T-helper 17 cell (primary cell): ENCODE data around the gene TBX2. TPM values are rescaled to one million over a fixed set of nuclear protein-coding genes. Genes with fewer than 3 reads are reported as not detected.

Experiments
- ATAC-seq: fragments of 150-1000 bp; cut with Tn5 transposase; 2 replicates; pipeline ENCODE4 v1.10.0; 2021; ENCODE audit warnings: mild to moderate bottlenecking, moderate library complexity
- DNase-seq, 3 donors: peaks; one replicate each; pipeline versions ENCODE4 v3.0.0 to v3.0.0-alpha.2; 2020 to 2021
- H3K9me3 ChIP-seq: one replicate; pipeline ENCODE4 v1.7.0; 2013; ENCODE audit warnings: low read length, mild to moderate bottlenecking; ENCODE audit not compliant: control insufficient read depth, poor library complexity, severe bottlenecking
- H3K27ac Mint-ChIP-seq: one replicate; pipeline ENCODE4 v1.8.0; 2022; ENCODE audit warnings: mild to moderate bottlenecking, moderate library complexity, mixed read lengths
- H3K27me3 Mint-ChIP-seq: one replicate; pipeline ENCODE4 v1.8.0; 2022; ENCODE audit warnings: mixed read lengths
- H3K36me3 Mint-ChIP-seq: one replicate; pipeline ENCODE4 v1.8.0; 2022; ENCODE audit warnings: low read depth, mixed read lengths
- H3K4me1 Mint-ChIP-seq: one replicate; pipeline ENCODE4 v1.8.0; 2022; ENCODE audit warnings: mild to moderate bottlenecking, mixed read lengths
- H3K4me3 Mint-ChIP-seq: one replicate; pipeline ENCODE4 v1.8.0; 2022; ENCODE audit warnings: mild to moderate bottlenecking, moderate library complexity, mixed read lengths
- total RNA-seq, 4 donors: library from RNA in 2 of 4; stranded (reverse) in 2 of 4; gene quantifications; one replicate each; pipeline ENCODE4 v1.2.3 and lab custom pipeline; 2022 to 2026

TBX2 gene
- total RNA-seq, 2 donors from 2014 or later = 0.50 TPM; not detected in 1

DNA sequence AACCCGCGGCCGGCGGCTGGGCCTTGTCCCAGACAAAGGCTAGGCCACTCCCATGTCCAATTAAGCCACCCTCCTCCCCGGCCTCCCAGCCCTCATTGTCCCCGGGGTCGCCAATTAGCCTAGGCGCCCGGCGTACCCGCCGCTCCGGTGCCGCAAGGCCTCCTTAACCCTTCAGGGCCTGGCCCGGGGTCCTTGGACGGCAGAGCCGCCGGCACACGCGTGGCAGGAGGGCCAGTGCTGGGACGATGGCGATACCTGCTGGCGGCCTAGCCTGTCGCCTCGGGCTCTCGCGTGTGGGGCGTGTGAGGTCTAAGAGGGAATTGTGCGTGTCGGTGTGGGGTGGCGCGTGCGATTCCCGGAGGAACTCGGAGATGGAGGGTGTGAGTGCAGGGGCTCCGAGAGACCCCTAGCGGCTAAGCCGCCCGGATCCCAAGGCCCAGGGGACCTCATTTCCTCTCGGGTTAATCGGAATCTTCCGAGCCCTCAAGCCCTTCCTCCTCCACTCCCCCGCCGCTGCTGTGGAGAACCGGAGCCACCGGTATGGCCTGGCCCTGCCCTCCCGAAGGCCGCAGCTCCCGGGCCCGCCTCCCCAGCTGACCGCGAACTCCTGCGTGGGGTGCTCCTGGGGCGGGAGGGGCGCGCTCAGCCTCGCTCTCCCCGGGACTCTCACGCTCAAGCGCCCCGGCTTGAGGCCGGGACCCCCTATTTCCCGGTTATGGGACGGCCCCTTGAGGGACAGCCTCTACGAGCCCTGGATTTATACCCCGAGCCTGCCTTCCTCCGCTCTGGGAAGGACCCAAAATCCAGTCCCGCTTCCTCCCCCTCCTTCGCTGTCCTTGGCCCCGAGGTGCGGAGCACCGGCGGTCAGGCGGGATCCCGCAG is 11.9 kb downstream of the TBX2 start:
- Mint-ChIP-seq H3K36me3 (peaks cover 2% of the 10 kb centered on the region), H3K27ac (no peak overlapping the region), H3K27me3 (peaks cover 34% of the 10 kb centered on the region), H3K4me3 (peak overlapping the region; percentile 82), H3K4me1 (peaks cover 17% of the 10 kb centered on the region)
- peak in 1 of 3 donors; percentile 24 for DNase-seq
- ATAC-seq = peak; percentile 10
- no peaks in the 10 kb centered on the region for H3K9me3 ChIP-seq

GRCh38 chr17:61412143-61412859 is 12.7 kb downstream of the TBX2 start:
- Mint-ChIP-seq H3K27me3 (peaks cover 26% of the 10 kb centered on the region), H3K36me3 (peaks cover 2% of the 10 kb centered on the region), H3K4me3 (peak overlapping the region; percentile 82), H3K4me1 (peaks cover 17% of the 10 kb centered on the region), H3K27ac (no peak overlapping the region)
- no peaks in the 10 kb centered on the region for H3K9me3 ChIP-seq
- peak; percentile 69 to 85 (median 71) for DNase-seq
- peak; percentile 84 for ATAC-seq

- H3K27ac Mint-ChIP-seq = no peak overlapping the region
- H3K9me3 ChIP-seq = no peaks in the 10 kb centered on the region
- H3K4me1 Mint-ChIP-seq = peaks cover 13% of the 10 kb centered on the region
- peaks cover 22% of the 10 kb centered on the region for H3K27me3 Mint-ChIP-seq
- DNase-seq (no peak), ATAC-seq (peak; percentile 4)
- H3K36me3 Mint-ChIP-seq = peaks cover under 1% of the 10 kb centered on the region
- peak overlapping the region; percentile 84 for H3K4me3 Mint-ChIP-seq
These were observed 13.4 kb downstream of the TBX2 start for GRCh38 chr17:61412860-61413660.

DNA sequence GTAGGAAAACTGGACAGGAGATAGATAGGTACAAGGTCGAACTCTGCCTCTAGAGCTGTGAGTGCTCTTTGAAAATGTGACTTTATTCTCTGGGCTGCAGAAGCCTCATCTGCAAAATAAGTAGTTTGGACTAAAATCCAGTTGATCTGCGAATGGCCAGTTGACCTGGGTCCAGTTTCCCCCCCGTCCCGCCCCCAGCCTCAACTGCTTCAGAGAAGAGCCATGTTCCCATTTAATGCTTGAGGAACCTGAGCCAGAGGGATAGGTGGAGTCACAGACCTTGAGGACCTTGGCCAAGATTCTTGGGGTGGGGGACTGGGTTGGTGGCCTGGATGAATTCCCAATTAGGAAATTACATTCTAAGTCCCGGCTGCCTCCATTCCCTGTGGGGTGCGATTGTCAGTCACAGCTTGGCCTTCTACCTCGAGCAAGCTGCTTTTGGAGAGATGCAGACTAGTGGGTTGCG is 14.1 kb downstream of the TBX2 start:
- H3K9me3 ChIP-seq = no peaks in the 10 kb centered on the region
- H3K4me1 Mint-ChIP-seq = peaks cover 11% of the 10 kb centered on the region
- H3K4me3 Mint-ChIP-seq = peak overlapping the region; percentile 84
- H3K36me3 Mint-ChIP-seq = no peaks in the 10 kb centered on the region
- H3K27ac Mint-ChIP-seq = no peak overlapping the region
- no peak for DNase-seq
- no peak for ATAC-seq
- H3K27me3 Mint-ChIP-seq = peaks cover 21% of the 10 kb centered on the region

- no peaks in the 10 kb centered on the region for H3K36me3 Mint-ChIP-seq
- no peaks in the 10 kb centered on the region for H3K9me3 ChIP-seq
- DNase-seq (no peak), ATAC-seq (no peak)
- H3K4me1 Mint-ChIP-seq = peaks cover 9% of the 10 kb centered on the region
- H3K27me3 Mint-ChIP-seq = peaks cover 25% of the 10 kb centered on the region
- H3K27ac Mint-ChIP-seq = no peak overlapping the region
- H3K4me3 Mint-ChIP-seq = no peak overlapping the region
These were observed 14.7 kb downstream of the TBX2 start for GRCh38 chr17:61414141-61414935.

GRCh38 chr17:61414936-61415251 is 15.3 kb downstream of the TBX2 start:
- H3K27me3 Mint-ChIP-seq = peaks cover 29% of the 10 kb centered on the region
- H3K27ac Mint-ChIP-seq = no peak overlapping the region
- H3K9me3 ChIP-seq = no peaks in the 10 kb centered on the region
- DNase-seq (no peak), ATAC-seq (no peak)
- H3K4me1 Mint-ChIP-seq = peaks cover 9% of the 10 kb centered on the region
- no peak overlapping the region for H3K4me3 Mint-ChIP-seq
- H3K36me3 Mint-ChIP-seq = no peaks in the 10 kb centered on the region

GRCh38 chr17:61415374-61416210 is 15.9 kb downstream of the TBX2 start:
- DNase-seq = no peak
- ATAC-seq = no peak

DNA sequence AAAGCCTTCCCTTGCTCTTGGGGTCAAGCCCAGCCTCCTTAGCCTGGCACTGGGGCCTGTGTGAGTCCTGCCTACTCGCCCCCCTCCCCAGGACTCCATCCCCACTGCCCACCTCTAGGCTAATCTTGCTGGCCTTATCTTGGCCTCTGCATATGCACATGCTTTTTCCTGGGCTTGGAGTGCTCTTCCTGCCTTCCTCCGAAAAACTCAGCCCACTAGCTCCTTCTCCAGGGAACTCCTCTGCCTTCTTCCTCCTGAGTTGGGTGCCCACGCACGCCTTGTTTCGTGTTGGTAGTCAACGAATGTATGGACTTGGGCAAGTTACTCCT is 16.5 kb downstream of the TBX2 start:
- Mint-ChIP-seq H3K4me1 (no peaks in the 10 kb centered on the region), H3K27ac (no peak overlapping the region), H3K36me3 (peaks cover 3% of the 10 kb centered on the region), H3K4me3 (no peak overlapping the region), H3K27me3 (peaks cover 33% of the 10 kb centered on the region)
- no peaks in the 10 kb centered on the region for H3K9me3 ChIP-seq
- DNase-seq (no peak), ATAC-seq (no peak)

More at GRCh38 chr17:61415374-61416210, 15.9 kb downstream of the TBX2 start:
- Mint-ChIP-seq H3K27me3 (peaks cover 29% of the 10 kb centered on the region), H3K4me1 (peaks cover 2% of the 10 kb centered on the region), H3K36me3 (peaks cover 3% of the 10 kb centered on the region), H3K4me3 (no peak overlapping the region), H3K27ac (no peak overlapping the region)
- H3K9me3 ChIP-seq = no peaks in the 10 kb centered on the region

GRCh38 chr17:61416540-61417363 is 17.1 kb downstream of the TBX2 start:
- peaks cover 3% of the 10 kb centered on the region for H3K36me3 Mint-ChIP-seq
- H3K4me3 Mint-ChIP-seq = peak overlapping the region; percentile 61
- ATAC-seq (peak; percentile 42), DNase-seq (peak in 2 of 3 donors; percentile 29 to 48)
- peaks cover 39% of the 10 kb centered on the region for H3K27me3 Mint-ChIP-seq
- H3K9me3 ChIP-seq = no peaks in the 10 kb centered on the region
- no peaks in the 10 kb centered on the region for H3K4me1 Mint-ChIP-seq
- H3K27ac Mint-ChIP-seq = no peak overlapping the region

GRCh38 chr17:61418449-61418848 is 18.8 kb downstream of the TBX2 start:
- Mint-ChIP-seq H3K4me1 (no peaks in the 10 kb centered on the region), H3K27me3 (peaks cover 56% of the 10 kb centered on the region), H3K27ac (no peak overlapping the region), H3K4me3 (no peak overlapping the region), H3K36me3 (peaks cover 6% of the 10 kb centered on the region)
- no peaks in the 10 kb centered on the region for H3K9me3 ChIP-seq
- DNase-seq (no peak), ATAC-seq (no peak)

- Mint-ChIP-seq H3K4me3 (no peak overlapping the region), H3K27me3 (peaks cover 66% of the 10 kb centered on the region), H3K36me3 (peaks cover 6% of the 10 kb centered on the region), H3K4me1 (no peaks in the 10 kb centered on the region), H3K27ac (no peak overlapping the region)
- ATAC-seq (no peak), DNase-seq (no peak)
- H3K9me3 ChIP-seq = no peaks in the 10 kb centered on the region
These were observed 19.9 kb downstream of the TBX2 start for GRCh38 chr17:61419496-61420046.
